Kidney epithelial cell (primary cell): Measurements from ENCODE around the gene LCORL. TPM values are rescaled to one million over a fixed set of nuclear protein-coding genes. Genes with fewer than 3 reads are reported as not detected.
A peak's percentile ranks its signal among the peaks of the same experiment; 100 is the strongest.

Experiments
- DNase-seq: peaks from one replicate; pipeline ENCODE4 v3.0.0-alpha.2; 2010; ENCODE audit warnings: low read depth
- H3K27me3 ChIP-seq: 2 replicates; pipeline ENCODE4 v1.6.0; 2011; ENCODE audit warnings: low read length; ENCODE audit not compliant: control insufficient read depth, insufficient read depth
- H3K36me3 ChIP-seq: 2 replicates; pipeline ENCODE4 v1.5.1; 2011; ENCODE audit warnings: low read length; ENCODE audit not compliant: control insufficient read depth, insufficient read depth
- H3K4me3 ChIP-seq: 2 replicates; pipeline ENCODE4 v1.5.1; 2011; ENCODE audit warnings: low read depth, mild to moderate bottlenecking, control low read depth, low read length
- CTCF ChIP-seq: IDR thresholded peaks from 2 replicates; pipeline ENCODE4 v1.5.1; 2011; ENCODE audit warnings: mild to moderate bottlenecking, moderate library complexity, low read length, control low read depth, inconsistent platforms; ENCODE audit not compliant: insufficient read depth, poor library complexity, severe bottlenecking
- total RNA-seq: library from RNA; depleted of rRNA; stranded (reverse); fragments of >200 nt; gene quantifications from 2 replicates; pipeline ENCODE4 v1.2.3, GENCODE V29; 2015

The LCORL gene
- total RNA-seq, 1 donor from 2014 or later: 35.2 TPM

GRCh38 chr4:18022572-18023050 is 1.1 kb upstream of the LCORL start:
- H3K27me3 ChIP-seq: no peaks in the 10 kb centered on the region
- peak overlapping the region; percentile 72 for H3K4me3 ChIP-seq
- no peaks in the 10 kb centered on the region for H3K36me3 ChIP-seq
- TF ChIP-seq CTCF: no peak
- DNase-seq: no peak

- Histone ChIP-seq H3K4me3 (peak overlapping the region; percentile 72), H3K36me3 (no peaks in the 10 kb centered on the region), H3K27me3 (no peaks in the 10 kb centered on the region)
- DNase-seq: no peak
- no peak for TF ChIP-seq CTCF
Observed at GRCh38 chr4:18021470-18021719, 160 bp downstream of the LCORL start.

- peak; percentile 38 for DNase-seq
Observed at GRCh38 chr4:18020671-18021469, 685 bp downstream of the LCORL start.

GRCh38 chr4:18020145-18020670 is 1.3 kb downstream of the LCORL start:
- H3K4me3 ChIP-seq: peak overlapping the region; percentile 72
- no peaks in the 10 kb centered on the region for H3K27me3 ChIP-seq
- no peak for TF ChIP-seq CTCF
- H3K36me3 ChIP-seq: no peaks in the 10 kb centered on the region
- DNase-seq: no peak

More at GRCh38 chr4:18020671-18021469, 685 bp downstream of the LCORL start:
- H3K36me3 ChIP-seq: no peaks in the 10 kb centered on the region
- TF ChIP-seq CTCF: no peak
- peak overlapping the region; percentile 72 for H3K4me3 ChIP-seq
- H3K27me3 ChIP-seq: no peaks in the 10 kb centered on the region

GRCh38 chr4:18014269-18014668 is 7.3 kb downstream of the LCORL start:
- DNase-seq: no peak
- Histone ChIP-seq H3K27me3 (no peaks in the 10 kb centered on the region), H3K4me3 (no peak overlapping the region), H3K36me3 (no peaks in the 10 kb centered on the region)
- TF ChIP-seq CTCF: no peak
